Activated CD4-positive, CD25-positive, alpha-beta regulatory T cell treated with anti-CD3 and anti-CD28 coated beads, Interleukin-2, amount 50 U/mL, for 16 hours (primary cell): ENCODE data around the gene HMGN2.

Source experiments
- DNase-seq: peaks from one replicate; pipeline ENCODE4 v3.0.0-alpha.2; 2020; ENCODE audit warnings: low read depth, low spot score

HMGN2 gene

GRCh38 chr1:26472320-26472900 is at the start of gene HMGN2:
Gene HMGN2 (plus strand): TSS chr1:26472440. CDS start chr1:26472613, 173 bp downstream.
- DNase-seq: peak; percentile 81

GRCh38 chr1:26429721-26430120 is 42.5 kb upstream of the HMGN2 start:
- DNase-seq: no peak

GRCh38 chr1:26431979-26432695 is 40.1 kb upstream of the HMGN2 start, which contains the start of gene DHDDS:
Gene DHDDS (plus strand): TSS chr1:26432321. CDS start chr1:26432946, 625 bp downstream.
- peak; percentile 97 for DNase-seq

- DNase-seq: no peak
Measured at GRCh38 chr1:26432793-26433192, 39.4 kb upstream of the HMGN2 start.

GRCh38 chr1:26434161-26434752 is 38.0 kb upstream of the HMGN2 start:
- DNase-seq: no peak

- DNase-seq: no peak
Measured at GRCh38 chr1:26438041-26438440, 34.2 kb upstream of the HMGN2 start.

GRCh38 chr1:26440259-26440658 is 32.0 kb upstream of the HMGN2 start:
- no peak for DNase-seq

GRCh38 chr1:26449868-26450267 is 22.4 kb upstream of the HMGN2 start:
- DNase-seq: no peak

GRCh38 chr1:26450908-26451307 is 21.3 kb upstream of the HMGN2 start:
- no peak for DNase-seq

GRCh38 chr1:26452459-26453183 is 19.6 kb upstream of the HMGN2 start:
- DNase-seq: no peak

GRCh38 chr1:26459148-26459547 is 13.1 kb upstream of the HMGN2 start:
- no peak for DNase-seq

GRCh38 chr1:26459573-26460031 is 12.6 kb upstream of the HMGN2 start:
- no peak for DNase-seq

GRCh38 chr1:26468911-26469310 is 3.3 kb upstream of the HMGN2 start:
- DNase-seq: no peak

GRCh38 chr1:26469558-26469957 is 2.7 kb upstream of the HMGN2 start:
- DNase-seq: no peak

- DNase-seq: no peak
Measured at GRCh38 chr1:26470878-26471497, 1.3 kb upstream of the HMGN2 start.

- peak; percentile 7 for DNase-seq
Measured at GRCh38 chr1:26471498-26472319, 531 bp upstream of the HMGN2 start.

GRCh38 chr1:26472901-26473845 is 933 bp downstream of the HMGN2 start:
- peak; percentile 93 for DNase-seq

GRCh38 chr1:26474818-26475217 is 2.6 kb downstream of the HMGN2 start:
- DNase-seq: no peak

GRCh38 chr1:26475989-26476388 is 3.7 kb downstream of the HMGN2 start:
- no peak for DNase-seq

GRCh38 chr1:26476958-26477357 is 4.7 kb downstream of the HMGN2 start:
- DNase-seq: no peak
